ENCODE measurements around the gene CD55. TPM values are rescaled to one million over a fixed set of nuclear protein-coding genes. Genes with fewer than 3 reads are reported as not detected.

Gene CD55
- total RNA-seq, 1 experiment from 2014 or later, result 108 TPM

GRCh38 chr1:207333009-207333600, 11.6 kb downstream of the CD55 start:
- Histone ChIP-seq H3K9me2 (replicated peaks; ENCODE audit: low read length) (no peaks in the 10 kb centered on the region), H3K27ac (ENCODE audit: low read length) (no peak overlapping the region), H3F3A (ENCODE audit: low read length, unreplicated experiment) (no peaks in the 10 kb centered on the region), H3K27me3 (ENCODE audit: low read length) (no peaks in the 10 kb centered on the region), H4K20me1 (ENCODE audit: low read length) (0 out of 2 replicates have a peak, but pooled peaks cover 8% of the 10 kb centered on the region), H3K9ac (ENCODE audit: low read length) (no peak overlapping the region), H2AFZ (ENCODE audit: low read length) (no peak overlapping the region), H3K4me1 (ENCODE audit: insufficient read depth, low read length) (peaks cover 21% of the 10 kb centered on the region), H3K36me3 (ENCODE audit: low read depth, low read length) (peaks cover 65% of the 10 kb centered on the region), H3K79me2 (ENCODE audit: low read length) (no peaks in the 10 kb centered on the region), H3K4me3 (ENCODE audit: low read length) (no peak overlapping the region), H3K4me2 (ENCODE audit: low read length) (no peak overlapping the region), H3K9me3 (ENCODE audit: low read length) (no peaks in the 10 kb centered on the region)
- ChIA-PET POLR2A (ENCODE audit: unreplicated experiment) (interaction anchor here (0.7 kb wide), 1 partner anchor 466 kb away, joined by 4 read pairs; no protein-coding TSS in a partner anchor), CTCF (no interaction called here)
- BruUV-seq (replicated peaks), result no TSS peak
- intact Hi-C loops (cut with micrococcal nuclease), result loop anchor here (10.0 kb wide), 1 partner anchor 422 kb away; the partner anchor contains the start of gene CD46
- no peak for DNase-seq
- no peak for ATAC-seq
- TF ChIP-seq CTCF (conservative IDR thresholded peaks at IDR 0.05; ENCODE audit: low read depth, low read length) (no peak), EZH2phosphoT487 (IDR thresholded peaks at IDR 0.05; ENCODE audit: borderline replicate concordance, low read length) (no peak), EZH2 (IDR thresholded peaks at IDR 0.05; ENCODE audit: low read length, unreplicated experiment) (no peak)

GRCh38 chr1:207333620-207334019, 12.1 kb downstream of the CD55 start:
- Histone ChIP-seq H3K4me3 (ENCODE audit: low read length) (no peak overlapping the region), H3K27ac (ENCODE audit: low read length) (no peak overlapping the region), H4K20me1 (ENCODE audit: low read length) (0 out of 2 replicates have a peak, but pooled peaks cover 4% of the 10 kb centered on the region), H3K36me3 (ENCODE audit: low read depth, low read length) (peaks cover 60% of the 10 kb centered on the region), H3K4me2 (ENCODE audit: low read length) (no peak overlapping the region), H3K79me2 (ENCODE audit: low read length) (no peaks in the 10 kb centered on the region), H3K9ac (ENCODE audit: low read length) (no peak overlapping the region), H3K9me2 (replicated peaks; ENCODE audit: low read length) (no peaks in the 10 kb centered on the region), H3K9me3 (ENCODE audit: low read length) (no peaks in the 10 kb centered on the region), H3F3A (ENCODE audit: low read length, unreplicated experiment) (no peaks in the 10 kb centered on the region), H3K4me1 (ENCODE audit: insufficient read depth, low read length) (peaks cover 21% of the 10 kb centered on the region), H2AFZ (ENCODE audit: low read length) (no peak overlapping the region), H3K27me3 (ENCODE audit: low read length) (no peaks in the 10 kb centered on the region)
- DNase-seq (no peak), ATAC-seq (no peak)
- ChIA-PET CTCF (no interaction called here), POLR2A (ENCODE audit: unreplicated experiment) (interaction anchor here (0.7 kb wide), 2 partner anchors 467 to 1710 kb away, joined by 3 to 4 read pairs; no protein-coding TSS in a partner anchor)
- no TSS peak for BruUV-seq (replicated peaks)
- TF ChIP-seq EZH2 (IDR thresholded peaks at IDR 0.05; ENCODE audit: low read length, unreplicated experiment) (no peak), EZH2phosphoT487 (IDR thresholded peaks at IDR 0.05; ENCODE audit: borderline replicate concordance, low read length) (no peak), CTCF (conservative IDR thresholded peaks at IDR 0.05; ENCODE audit: low read depth, low read length) (no peak)
- intact Hi-C loops (cut with micrococcal nuclease), result loop anchor here (10.0 kb wide), 1 partner anchor 421 kb away; the partner anchor contains the start of gene CD46

- no peak for TF ChIP-seq EZH2phosphoT487 (IDR thresholded peaks at IDR 0.05; ENCODE audit: borderline replicate concordance, low read length)
- TF ChIP-seq EZH2 (IDR thresholded peaks at IDR 0.05; ENCODE audit: low read length, unreplicated experiment), result no peak
- no peak for TF ChIP-seq CTCF (conservative IDR thresholded peaks at IDR 0.05; ENCODE audit: low read depth, low read length)
- H3K4me1 ChIP-seq (ENCODE audit: insufficient read depth, low read length), result peaks cover 21% of the 10 kb centered on the region
- intact Hi-C loops (cut with micrococcal nuclease), result loop anchor here (10.0 kb wide), 1 partner anchor 420 kb away; the partner anchor contains the start of gene CD46
- no peak overlapping the region for H3K9ac ChIP-seq (ENCODE audit: low read length)
- H3K4me2 ChIP-seq (ENCODE audit: low read length), result no peak overlapping the region
- no peak for ATAC-seq
- no peaks in the 10 kb centered on the region for H3K27me3 ChIP-seq (ENCODE audit: low read length)
- no peaks in the 10 kb centered on the region for H3K9me3 ChIP-seq (ENCODE audit: low read length)
- no peak overlapping the region for H2AFZ ChIP-seq (ENCODE audit: low read length)
- no TSS peak for BruUV-seq (replicated peaks)
- H4K20me1 ChIP-seq (ENCODE audit: low read length), result no peaks in the 10 kb centered on the region
- POLR2A ChIA-PET (ENCODE audit: unreplicated experiment), result interaction anchor here (0.5 to 1.0 kb wide), 2 partner anchors 265 to 281 kb away, joined by 6 to 13 read pairs; partner anchors contain the start of gene PFKFB2
- no peak overlapping the region for H3K4me3 ChIP-seq (ENCODE audit: low read length)
- H3K9me2 ChIP-seq (replicated peaks; ENCODE audit: low read length), result no peaks in the 10 kb centered on the region
- no peaks in the 10 kb centered on the region for H3F3A ChIP-seq (ENCODE audit: low read length, unreplicated experiment)
- peaks cover 55% of the 10 kb centered on the region for H3K36me3 ChIP-seq (ENCODE audit: low read depth, low read length)
- no peak overlapping the region for H3K27ac ChIP-seq (ENCODE audit: low read length)
- CTCF ChIA-PET, result interaction anchor here (1.2 kb wide), 1 partner anchor 71 kb away, joined by 5 read pairs; no protein-coding TSS in a partner anchor
- DNase-seq, result no peak
- no peaks in the 10 kb centered on the region for H3K79me2 ChIP-seq (ENCODE audit: low read length)
Observed at GRCh38 chr1:207334337-207334736, 12.9 kb downstream of the CD55 start.

Data from PC-3 (cell line).